Measurements from ENCODE around the gene ZNF385A.

Gene ZNF385A

DNA sequence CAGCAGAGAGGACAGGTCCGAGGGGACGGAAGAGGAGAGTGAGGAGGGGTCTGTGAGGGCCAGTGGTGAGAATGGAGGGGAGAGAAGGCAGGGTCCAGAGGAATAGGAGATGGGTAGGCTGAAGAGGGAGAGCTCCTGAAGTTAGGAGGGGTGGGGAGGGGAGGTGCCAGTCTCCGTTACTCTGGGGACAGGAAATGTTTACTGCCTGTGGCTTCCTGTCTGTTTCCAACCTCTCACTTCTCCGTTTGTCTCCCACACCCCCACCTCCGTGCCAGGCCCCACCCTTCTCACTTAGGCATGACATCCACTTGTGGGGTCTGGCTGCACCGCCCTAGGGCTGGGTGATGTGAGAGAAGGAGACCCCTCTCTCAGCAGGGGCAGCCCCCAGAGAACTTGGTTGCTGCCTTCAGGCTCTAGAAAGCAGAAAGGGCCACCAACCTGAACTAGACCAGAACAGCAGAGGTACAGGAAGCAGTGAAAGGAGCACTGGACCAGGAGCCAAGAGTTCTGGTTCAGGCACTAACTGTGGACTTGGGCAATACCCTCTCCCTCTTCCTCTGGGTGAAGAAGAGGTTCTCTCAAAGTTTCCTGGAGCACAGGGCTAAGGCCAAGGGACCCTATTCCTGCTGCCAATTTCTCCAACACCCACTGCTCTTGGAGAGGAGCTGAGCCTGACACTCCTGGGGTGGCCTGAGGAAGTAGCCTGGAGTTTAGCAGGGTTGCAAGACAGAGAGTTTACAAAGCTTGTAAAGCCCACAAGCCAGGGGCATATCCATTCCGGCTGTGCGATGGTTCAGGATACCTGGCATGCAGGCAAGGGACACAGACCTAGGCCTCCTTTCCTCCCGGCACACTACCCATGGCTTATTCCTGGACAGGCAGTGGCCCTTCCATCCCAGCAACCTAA, 29.0 kb upstream of the ZNF385A start:
- H3K4me3 ChIP-seq (ENCODE audit: low read depth, low read length) = no peak overlapping the region
- TF ChIP-seq CTCF (IDR thresholded peaks at IDR 0.05; ENCODE audit: borderline replicate concordance, insufficient read depth, low read depth, low read length) = no peak

DNA sequence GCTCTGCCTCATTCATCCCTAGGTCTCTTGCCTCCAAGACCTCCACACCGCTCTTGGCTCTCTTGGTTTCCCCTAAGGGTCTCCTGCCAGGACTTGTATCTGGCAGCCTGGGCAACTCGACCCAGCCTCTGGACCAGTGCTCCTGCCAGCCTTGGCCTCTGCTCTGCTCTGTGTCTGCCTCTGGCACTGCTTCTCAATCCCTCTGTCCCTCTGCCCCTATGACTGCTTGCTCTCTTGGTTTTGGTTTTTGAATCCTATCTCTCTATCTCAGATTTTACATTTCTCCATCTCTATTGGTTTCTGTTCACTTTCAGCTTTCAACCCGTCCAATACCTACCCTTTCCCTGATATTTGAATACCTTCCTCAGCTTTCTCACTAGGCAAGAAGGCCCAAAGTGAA, 28.3 kb upstream of the ZNF385A start:
- no peak overlapping the region for H3K4me3 ChIP-seq (ENCODE audit: low read depth, low read length)
- no peak for TF ChIP-seq CTCF (IDR thresholded peaks at IDR 0.05; ENCODE audit: borderline replicate concordance, insufficient read depth, low read depth, low read length)

GRCh38 chr12:54412348-54412747, 27.8 kb upstream of the ZNF385A start:
- H3K4me3 ChIP-seq (ENCODE audit: low read depth, low read length) = no peak overlapping the region
- TF ChIP-seq CTCF (IDR thresholded peaks at IDR 0.05; ENCODE audit: borderline replicate concordance, insufficient read depth, low read depth, low read length) = no peak

DNA sequence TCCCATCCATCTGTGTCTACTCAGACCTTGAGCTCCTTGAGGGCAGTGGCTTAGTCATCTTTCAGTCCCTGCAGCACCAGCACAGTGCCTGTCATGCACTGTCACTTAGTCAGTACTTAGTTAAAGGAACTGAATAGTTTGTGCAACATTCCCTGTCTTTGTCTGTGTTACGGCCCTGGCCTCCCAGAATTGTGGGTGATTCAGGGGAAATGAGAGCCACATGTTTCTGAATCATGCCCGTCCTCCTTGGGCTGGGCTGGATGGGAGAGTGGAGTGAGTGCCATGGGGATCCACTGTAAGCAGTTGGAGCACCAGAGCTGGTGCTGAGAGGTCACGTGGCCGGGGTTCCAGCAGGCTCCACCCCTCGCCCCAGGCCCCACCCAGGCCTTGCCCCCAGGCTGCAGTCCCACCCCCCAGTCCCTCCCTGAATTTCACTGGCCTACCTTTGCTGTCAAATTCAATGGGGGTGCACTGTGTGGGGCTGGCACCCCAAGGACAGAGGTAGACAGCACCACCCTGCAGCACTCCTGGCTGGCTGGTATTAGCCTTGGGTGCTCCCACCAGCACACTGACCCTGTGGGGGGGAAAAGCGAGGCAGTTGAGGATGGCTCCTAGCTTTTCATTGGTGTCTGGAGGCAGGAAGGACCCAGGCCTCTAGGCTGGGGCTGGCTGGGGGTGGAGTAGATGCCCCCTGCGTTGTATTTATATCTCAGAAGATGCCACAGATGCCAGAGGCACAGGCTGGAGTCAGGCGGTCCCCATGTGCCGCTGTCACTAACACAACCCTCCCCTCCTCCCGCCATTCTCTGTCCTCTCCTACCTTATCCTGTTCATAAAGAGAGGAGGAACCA, 27.1 kb upstream of the ZNF385A start:
- no peak for TF ChIP-seq CTCF (IDR thresholded peaks at IDR 0.05; ENCODE audit: borderline replicate concordance, insufficient read depth, low read depth, low read length)
- no peak overlapping the region for H3K4me3 ChIP-seq (ENCODE audit: low read depth, low read length)

- H3K4me3 ChIP-seq (ENCODE audit: low read depth, low read length) = no peak overlapping the region
- TF ChIP-seq CTCF (IDR thresholded peaks at IDR 0.05; ENCODE audit: borderline replicate concordance, insufficient read depth, low read depth, low read length) = no peak
Observed at GRCh38 chr12:54409267-54409666, 24.7 kb upstream of the ZNF385A start.

- H3K4me3 ChIP-seq (ENCODE audit: low read depth, low read length) = no peak overlapping the region
- TF ChIP-seq CTCF (IDR thresholded peaks at IDR 0.05; ENCODE audit: borderline replicate concordance, insufficient read depth, low read depth, low read length) = no peak
Observed at GRCh38 chr12:54407183-54407905, 22.8 kb upstream of the ZNF385A start.

Measured in GM12875 (cell line).